Measurements from ENCODE around the gene RTL10.

Gene RTL10

GRCh38 chr22:19874307-19875060 lies 19.8 kb upstream of the RTL10 start (continued):
- TF ChIP-seq ZBTB8A (tag by site-specific recombination; IDR thresholded peaks at IDR 0.05) (peak; percentile 79), ZNF302 (tag by site-specific recombination; IDR thresholded peaks at IDR 0.05; ENCODE audit: low read depth) (no peak), ZNF394 (tag by site-specific recombination; IDR thresholded peaks at IDR 0.05; ENCODE audit: borderline replicate concordance) (peak; percentile 11; the same call in 1 of the 2 replicates), ZNF560 (tag by site-specific recombination; IDR thresholded peaks at IDR 0.05; ENCODE audit: borderline replicate concordance) (no peak), ZNF24 (tag by site-specific recombination; IDR thresholded peaks at IDR 0.05) (peak; percentile 46; the same call in 1 of the 2 replicates), GLIS2 (tag by site-specific recombination; IDR thresholded peaks at IDR 0.05) (peak; percentile 70), EGR2 (tag by site-specific recombination; IDR thresholded peaks at IDR 0.05; ENCODE audit: low read depth) (peak; percentile 97), ZBTB21 (tag by site-specific recombination; IDR thresholded peaks at IDR 0.05) (no peak), KLF8 (tag by site-specific recombination; IDR thresholded peaks at IDR 0.05) (peak; percentile 13; the same call in 1 of the 2 replicates), SP2 (tag by site-specific recombination; IDR thresholded peaks at IDR 0.05) (peak; percentile 36)
- TF ChIP-seq, protein P1, sequence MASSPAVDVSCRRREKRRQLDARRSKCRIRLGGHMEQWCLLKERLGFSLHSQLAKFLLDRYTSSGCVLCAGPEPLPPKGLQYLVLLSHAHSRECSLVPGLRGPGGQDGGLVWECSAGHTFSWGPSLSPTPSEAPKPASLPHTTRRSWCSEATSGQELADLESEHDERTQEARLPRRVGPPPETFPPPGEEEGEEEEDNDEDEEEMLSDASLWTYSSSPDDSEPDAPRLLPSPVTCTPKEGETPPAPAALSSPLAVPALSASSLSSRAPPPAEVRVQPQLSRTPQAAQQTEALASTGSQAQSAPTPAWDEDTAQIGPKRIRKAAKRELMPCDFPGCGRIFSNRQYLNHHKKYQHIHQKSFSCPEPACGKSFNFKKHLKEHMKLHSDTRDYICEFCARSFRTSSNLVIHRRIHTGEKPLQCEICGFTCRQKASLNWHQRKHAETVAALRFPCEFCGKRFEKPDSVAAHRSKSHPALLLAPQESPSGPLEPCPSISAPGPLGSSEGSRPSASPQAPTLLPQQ (tag by site-specific recombination; IDR thresholded peaks at IDR 0.05) = peak; percentile 100
- TF ChIP-seq, protein P2, sequence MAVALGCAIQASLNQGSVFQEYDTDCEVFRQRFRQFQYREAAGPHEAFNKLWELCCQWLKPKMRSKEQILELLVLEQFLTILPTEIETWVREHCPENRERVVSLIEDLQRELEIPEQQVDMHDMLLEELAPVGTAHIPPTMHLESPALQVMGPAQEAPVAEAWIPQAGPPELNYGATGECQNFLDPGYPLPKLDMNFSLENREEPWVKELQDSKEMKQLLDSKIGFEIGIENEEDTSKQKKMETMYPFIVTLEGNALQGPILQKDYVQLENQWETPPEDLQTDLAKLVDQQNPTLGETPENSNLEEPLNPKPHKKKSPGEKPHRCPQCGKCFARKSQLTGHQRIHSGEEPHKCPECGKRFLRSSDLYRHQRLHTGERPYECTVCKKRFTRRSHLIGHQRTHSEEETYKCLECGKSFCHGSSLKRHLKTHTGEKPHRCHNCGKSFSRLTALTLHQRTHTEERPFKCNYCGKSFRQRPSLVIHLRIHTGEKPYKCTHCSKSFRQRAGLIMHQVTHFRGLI (tag by site-specific recombination; IDR thresholded peaks at IDR 0.05) = peak; percentile 35; the same call in 1 of the 2 replicates

DNA sequence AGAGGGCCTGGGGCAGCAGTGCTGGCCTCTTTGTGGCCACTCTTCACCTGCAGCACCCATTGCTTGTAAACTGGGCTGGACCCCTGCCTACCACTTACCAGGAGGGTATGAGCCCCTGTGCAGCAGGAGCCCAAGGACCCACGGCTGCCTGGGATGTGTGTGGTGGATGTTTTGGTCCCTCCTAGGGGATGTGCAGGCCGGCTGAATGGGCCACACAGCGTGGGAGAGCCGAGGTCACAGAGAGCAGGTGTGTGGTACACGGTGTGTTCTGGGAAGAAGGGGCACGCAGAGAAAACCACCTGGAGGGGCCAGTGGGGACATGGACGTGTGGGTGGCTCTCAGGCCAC lies 19.3 kb upstream of the RTL10 start:
- peaks cover 21% of the 10 kb centered on the region for H3K4me1 ChIP-seq (ENCODE audit: control insufficient read depth, insufficient read depth, low read length)
- ChIA-PET POLR2A (interaction anchor here (1.2 kb wide), 1 partner anchor 20 kb away, joined by 5 read pairs; the partner anchor contains the start of genes GNB1L and RTL10), CTCF (interaction anchor here (0.9 to 1.2 kb wide), 2 partner anchors 36 to 144 kb away, joined by 3 to 6 read pairs; no protein-coding TSS in a partner anchor)
- H3K4me3 ChIP-seq (ENCODE audit: low read depth, low read length) = no peak overlapping the region
- H3K36me3 ChIP-seq (ENCODE audit: control insufficient read depth in 2 of 2, insufficient read depth in 1 of 2, low read length in 2 of 2) = no peaks in the 10 kb centered on the region
- H3K27ac ChIP-seq (ENCODE audit: extremely low read depth, low read depth, low read length) = peak overlapping the region; percentile 58; the same call in 1 of the 2 replicates
- H3K9me3 ChIP-seq (ENCODE audit: control insufficient read depth, insufficient read depth, low read depth, low read length) = no peaks in the 10 kb centered on the region
- no peak for TF ChIP-seq ZNF366 (tag by site-specific recombination; conservative IDR thresholded peaks at IDR 0.05)
- TF ChIP-seq ZNF623 (tag by site-specific recombination; IDR thresholded peaks at IDR 0.05) = no peak
- no peak for TF ChIP-seq ZNF664 (tag by site-specific recombination; IDR thresholded peaks at IDR 0.05)
- no peak for TF ChIP-seq ZNF747 (tag by site-specific recombination; IDR thresholded peaks at IDR 0.05)
- no peak for TF ChIP-seq KLF1 (tag by site-specific recombination; IDR thresholded peaks at IDR 0.05)
- no peak for TF ChIP-seq BCL11A (tag by site-specific recombination; IDR thresholded peaks at IDR 0.05; ENCODE audit: low read depth)
- TF ChIP-seq, protein P3, sequence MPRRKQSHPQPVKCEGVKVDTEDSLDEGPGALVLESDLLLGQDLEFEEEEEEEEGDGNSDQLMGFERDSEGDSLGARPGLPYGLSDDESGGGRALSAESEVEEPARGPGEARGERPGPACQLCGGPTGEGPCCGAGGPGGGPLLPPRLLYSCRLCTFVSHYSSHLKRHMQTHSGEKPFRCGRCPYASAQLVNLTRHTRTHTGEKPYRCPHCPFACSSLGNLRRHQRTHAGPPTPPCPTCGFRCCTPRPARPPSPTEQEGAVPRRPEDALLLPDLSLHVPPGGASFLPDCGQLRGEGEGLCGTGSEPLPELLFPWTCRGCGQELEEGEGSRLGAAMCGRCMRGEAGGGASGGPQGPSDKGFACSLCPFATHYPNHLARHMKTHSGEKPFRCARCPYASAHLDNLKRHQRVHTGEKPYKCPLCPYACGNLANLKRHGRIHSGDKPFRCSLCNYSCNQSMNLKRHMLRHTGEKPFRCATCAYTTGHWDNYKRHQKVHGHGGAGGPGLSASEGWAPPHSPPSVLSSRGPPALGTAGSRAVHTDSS (tag by site-specific recombination; IDR thresholded peaks at IDR 0.05) = no peak
- TF ChIP-seq ZNF585B (tag by site-specific recombination; IDR thresholded peaks at IDR 0.05) = no peak
- TF ChIP-seq ZNF184 (tag by site-specific recombination; IDR thresholded peaks at IDR 0.05) = no peak
- TF ChIP-seq ZNF785 (tag by site-specific recombination; IDR thresholded peaks at IDR 0.05) = no peak
- TF ChIP-seq OVOL3 (tag by site-specific recombination; IDR thresholded peaks at IDR 0.05) = no peak
- no peak for TF ChIP-seq HOXA7 (CRISPR knock-in tag; IDR thresholded peaks at IDR 0.05; ENCODE audit: borderline replicate concordance)
- TF ChIP-seq HIC1 (tag by site-specific recombination; IDR thresholded peaks at IDR 0.05) = no peak
- TF ChIP-seq SCRT2 (tag by site-specific recombination; IDR thresholded peaks at IDR 0.05) = no peak
- no peak for TF ChIP-seq ZNF341 (tag by site-specific recombination; IDR thresholded peaks at IDR 0.05; ENCODE audit: low read depth)
